Measurements from ENCODE around the gene SMG6. TPM values are rescaled to one million over a fixed set of nuclear protein-coding genes. Genes with fewer than 3 reads are reported as not detected.

SMG6 gene
- total and polyA plus RNA-seq, 2 donors (not counting 3 experiments of a cell fraction or from before 2014, with no cell fraction given): 40.1 to 42.2 TPM

DNA sequence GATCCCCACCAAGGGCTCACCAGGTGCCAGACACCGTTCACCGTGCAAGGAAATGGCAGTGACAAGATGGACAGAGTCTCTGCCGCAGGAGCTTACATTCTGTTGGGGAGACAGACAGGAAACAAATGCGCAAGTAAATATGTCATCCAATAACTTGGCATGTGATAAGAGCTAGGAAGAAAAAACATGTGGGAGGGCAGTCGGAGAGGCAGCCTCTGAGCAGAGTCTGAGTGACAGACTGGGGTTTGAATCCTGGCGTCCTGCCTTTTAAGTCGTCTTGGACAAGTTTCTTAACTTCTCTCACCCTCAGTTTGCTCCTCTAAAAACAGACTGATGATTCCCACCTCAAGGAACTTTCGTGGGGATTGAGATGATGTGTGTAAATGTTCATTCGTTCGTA, 40.9 kb upstream of the SMG6 start:
- BruUV-seq (replicated peaks): no TSS peak
- Histone ChIP-seq H3K27ac (ENCODE audit: insufficient read depth, low read depth, low read length) (no peak overlapping the region), H4K20me1 (replicated peaks; ENCODE audit: control insufficient read depth, extremely low read depth, insufficient read depth, low read length) (no peaks in the 10 kb centered on the region), H3K9me3 (replicated peaks; ENCODE audit: control insufficient read depth, insufficient read depth, low read length) (no peaks in the 10 kb centered on the region), H3K9ac (replicated peaks; ENCODE audit: extremely low read depth, insufficient read depth, low read length) (no peak overlapping the region), H3K79me2 (ENCODE audit: control insufficient read depth, insufficient read depth, low read length) (no peaks in the 10 kb centered on the region), H3K9me1 (replicated peaks; ENCODE audit: control insufficient read depth, extremely low read depth, insufficient read depth, low read length) (no peaks in the 10 kb centered on the region), H3K4me3 (replicated peaks in 1 of 3; ENCODE audit: insufficient read depth in 1 of 3, low read depth in 1 of 3, low read length in 3 of 3) (no peak overlapping the region), H3K4me2 (ENCODE audit: insufficient read depth, low read length) (no peak overlapping the region), H3K4me1 (ENCODE audit: control insufficient read depth, extremely low read depth, insufficient read depth, low read length) (no peaks in the 10 kb centered on the region), H2AFZ (ENCODE audit: low read depth, low read length) (no peak overlapping the region), H3K27me3 (ENCODE audit: control insufficient read depth in 2 of 2, insufficient read depth in 2 of 2, low read length in 2 of 2) (no peaks in the 10 kb centered on the region), H3K36me3 (ENCODE audit: control insufficient read depth in 2 of 2, extremely low read depth in 1 of 2, insufficient read depth in 2 of 2, low read length in 2 of 2) (peaks cover 0 to 11% of the 10 kb centered on the region in 2 experiments)
- dilution Hi-C loops (cut with MboI; ENCODE audit: extremely low pct_ligation_motif_present, low sequenced_read_pairs): no loop called here
- CTCF ChIA-PET: interaction anchor here (1.1 kb wide), 1 partner anchor 15 kb away, joined by 3 read pairs; no protein-coding TSS in a partner anchor
- FAIRE-seq: no peak
- TF ChIP-seq POLR2A (IDR thresholded peaks at IDR 0.05; ENCODE audit: low read depth, low read length): no peak
- no peak for TF ChIP-seq FOS (IDR thresholded peaks at IDR 0.05; ENCODE audit: borderline replicate concordance, insufficient read depth, low read length)
- no peak for TF ChIP-seq EZH2 (IDR thresholded peaks at IDR 0.05; ENCODE audit: borderline replicate concordance, low read depth, low read length, severe bottlenecking)
- TF ChIP-seq JUN (IDR thresholded peaks at IDR 0.05; ENCODE audit: borderline replicate concordance, insufficient read depth, insufficient read length, low read depth): no peak
- TF ChIP-seq, protein P1, sequence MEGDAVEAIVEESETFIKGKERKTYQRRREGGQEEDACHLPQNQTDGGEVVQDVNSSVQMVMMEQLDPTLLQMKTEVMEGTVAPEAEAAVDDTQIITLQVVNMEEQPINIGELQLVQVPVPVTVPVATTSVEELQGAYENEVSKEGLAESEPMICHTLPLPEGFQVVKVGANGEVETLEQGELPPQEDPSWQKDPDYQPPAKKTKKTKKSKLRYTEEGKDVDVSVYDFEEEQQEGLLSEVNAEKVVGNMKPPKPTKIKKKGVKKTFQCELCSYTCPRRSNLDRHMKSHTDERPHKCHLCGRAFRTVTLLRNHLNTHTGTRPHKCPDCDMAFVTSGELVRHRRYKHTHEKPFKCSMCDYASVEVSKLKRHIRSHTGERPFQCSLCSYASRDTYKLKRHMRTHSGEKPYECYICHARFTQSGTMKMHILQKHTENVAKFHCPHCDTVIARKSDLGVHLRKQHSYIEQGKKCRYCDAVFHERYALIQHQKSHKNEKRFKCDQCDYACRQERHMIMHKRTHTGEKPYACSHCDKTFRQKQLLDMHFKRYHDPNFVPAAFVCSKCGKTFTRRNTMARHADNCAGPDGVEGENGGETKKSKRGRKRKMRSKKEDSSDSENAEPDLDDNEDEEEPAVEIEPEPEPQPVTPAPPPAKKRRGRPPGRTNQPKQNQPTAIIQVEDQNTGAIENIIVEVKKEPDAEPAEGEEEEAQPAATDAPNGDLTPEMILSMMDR (IDR thresholded peaks at IDR 0.05; ENCODE audit: extremely low read depth in 1 of 2, insufficient read depth in 1 of 2, low read depth in 1 of 2, low read length in 2 of 2): no peak
- TF ChIP-seq MYC (IDR thresholded peaks at IDR 0.05; ENCODE audit: low read depth, low read length): no peak
- TF ChIP-seq, protein P2, sequence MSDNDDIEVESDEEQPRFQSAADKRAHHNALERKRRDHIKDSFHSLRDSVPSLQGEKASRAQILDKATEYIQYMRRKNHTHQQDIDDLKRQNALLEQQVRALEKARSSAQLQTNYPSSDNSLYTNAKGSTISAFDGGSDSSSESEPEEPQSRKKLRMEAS (IDR thresholded peaks at IDR 0.05; ENCODE audit: insufficient read depth, insufficient read length): no peak
- TF ChIP-seq GATA2 (IDR thresholded peaks at IDR 0.05; ENCODE audit: insufficient read depth, insufficient read length, low read depth, low read length): no peak
- no peak for TF ChIP-seq POLR2AphosphoS5 (IDR thresholded peaks at IDR 0.05; ENCODE audit: insufficient read depth, low read depth, low read length)
- POLR2A ChIA-PET: interaction anchor here (1.6 kb wide), 1 partner anchor 8 kb away, joined by 4 read pairs; the partner anchor contains the start of gene TSR1
- intact Hi-C loops (cut with micrococcal nuclease): no loop called here
- no peak for DNase-seq (ENCODE audit: low read depth, low spot score)
